Kidney (tissue), 14 donors: Measurements from ENCODE around the gene CARD14. TPM values are rescaled to one million over a fixed set of nuclear protein-coding genes. Genes with fewer than 3 reads are reported as not detected.

Experiments
- DNase-seq, 5 donors: peaks; one replicate each; pipeline ENCODE4 v3.0.0-alpha.2; 2013 to 2020
- FAIRE-seq: peaks from 2 replicates; lab custom pipeline; 2012; peaks lifted over from hg19 to GRCh38; lab: Jason Lieb, UNC
- H3K27ac ChIP-seq, 2 donors: one replicate each; pipeline ENCODE4 v1.7.0; 2013; ENCODE audit warnings: low read depth in 2 of 2, low read length in 2 of 2, inconsistent platforms in 1 of 2
- H3K27me3 ChIP-seq: one replicate; pipeline ENCODE4 v1.7.1; 2013; ENCODE audit warnings: low read length, inconsistent platforms; ENCODE audit not compliant: control insufficient read depth, insufficient read depth
- H3K36me3 ChIP-seq, 3 donors: one replicate each; pipeline versions ENCODE4 v1.7.0 to v1.7.1; 2013; ENCODE audit warnings: low read length in 3 of 3, control low read depth in 1 of 3, inconsistent platforms in 1 of 3; ENCODE audit not compliant: insufficient read depth in 3 of 3, control insufficient read depth in 2 of 3
- H3K4me1 ChIP-seq, 3 donors: one replicate each; pipeline versions ENCODE4 v1.7.0 to v1.7.1; 2013; ENCODE audit warnings: low read length in 3 of 3, inconsistent platforms in 1 of 3, low read depth in 1 of 3; ENCODE audit not compliant: control insufficient read depth in 2 of 3, insufficient read depth in 2 of 3
- H3K4me3 ChIP-seq, 3 donors: one replicate each; pipeline versions ENCODE4 v1.7.0 to v1.8.1; 2013; ENCODE audit warnings: low read length in 3 of 3, control low read depth in 1 of 3, inconsistent platforms in 1 of 3
- H3K9ac ChIP-seq, 3 donors: one replicate each; pipeline versions ENCODE4 v1.7.0 to v1.7.1; 2013; ENCODE audit warnings: low read length in 3 of 3, control low read depth in 1 of 3, inconsistent platforms in 1 of 3
- H3K9me3 ChIP-seq, 3 donors: one replicate each; pipeline versions ENCODE4 v1.7.0 to v1.7.1; 2013; ENCODE audit warnings: low read length in 3 of 3, control low read depth in 1 of 3, inconsistent platforms in 1 of 3; ENCODE audit not compliant: control insufficient read depth in 2 of 3, insufficient read depth in 1 of 3
- intact Hi-C: fragments of 100-400 bp; cut with DNase I; formaldehyde crosslinking; loops from one replicate; pipeline ENCODE4 v1.11.1; 2022
- polyA plus RNA-seq: library from polyadenylated mRNA; stranded (reverse); fragments of 350-450 nt; fragmentation: Illumina TruSeq; extraction: RNeasy Lipid Tissue Mini Kit (QIAGEN cat#74804); gene quantifications from one replicate; pipeline ENCODE4 v1.2.3, GENCODE V29; 2014; ENCODE audit warnings: low read depth, low replicate concordance; ENCODE audit not compliant: insufficient read depth
- total RNA-seq: library from RNA; stranded (reverse); fragmentation: NEBNext Ultra II Directional; extraction: Animal tissue kit (Norgen Biotek cat#: 25700); gene quantifications from one replicate; pipeline ENCODE4 v1.2.1, GENCODE V29; 2021
- TF ChIP-seq, protein P1 (sequence below): IDR thresholded peaks from 3 replicates; pipeline ENCODE4 v1.5.1; 2012; ENCODE audit warnings: mild to moderate bottlenecking, moderate library complexity, borderline replicate concordance; ENCODE audit not compliant: insufficient read depth; ENCODE audit errors: extremely low read depth
- donor health status: control.
- donor health status: control.
- donor health status: control.
- donor health status: control.
- donor health status: control.
- donor health status: DM: yes; HTN: yes; CAD: no.
- donor health status: Normal renal cell carcinoma (clear cell type).

CARD14 gene
- total and polyA plus RNA-seq, 2 donors from 2014 or later = 0.17 to 1.7 TPM

DNA sequence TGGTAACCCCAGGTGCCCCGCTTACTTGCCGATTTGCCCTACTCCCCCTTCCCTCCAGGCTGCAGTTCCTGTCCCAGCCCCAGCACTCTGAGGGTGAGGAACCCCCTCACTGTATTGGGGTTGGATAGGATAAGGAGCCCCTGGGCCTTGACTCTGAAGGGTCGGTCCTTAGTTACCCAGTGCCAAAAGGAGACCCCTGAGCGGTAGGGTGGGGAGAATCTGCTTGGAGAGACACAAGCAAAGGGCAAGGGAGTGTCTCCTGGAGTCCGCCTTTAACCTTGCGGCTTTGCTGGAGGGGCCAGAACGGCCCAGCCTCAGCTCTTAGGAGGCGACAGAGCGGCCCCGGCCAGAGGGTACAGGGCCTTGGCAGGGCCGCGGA, 13.0 kb downstream of the CARD14 start:
- DNase-seq (no peak), FAIRE-seq (no peak)
- intact Hi-C loops = no loop called here
- H3K9me3 ChIP-seq = no peaks in the 10 kb centered on the region
- H3K4me3 ChIP-seq = no peak overlapping the region
- H3K36me3 ChIP-seq = no peaks in the 10 kb centered on the region
- peaks cover 0 to 2% (median 0%) of the 10 kb centered on the region in 3 donors for H3K4me1 ChIP-seq
- H3K27me3 ChIP-seq = no peaks in the 10 kb centered on the region
- no peak overlapping the region for H3K9ac ChIP-seq
- H3K27ac ChIP-seq = no peak overlapping the region
- TF ChIP-seq, protein P1, sequence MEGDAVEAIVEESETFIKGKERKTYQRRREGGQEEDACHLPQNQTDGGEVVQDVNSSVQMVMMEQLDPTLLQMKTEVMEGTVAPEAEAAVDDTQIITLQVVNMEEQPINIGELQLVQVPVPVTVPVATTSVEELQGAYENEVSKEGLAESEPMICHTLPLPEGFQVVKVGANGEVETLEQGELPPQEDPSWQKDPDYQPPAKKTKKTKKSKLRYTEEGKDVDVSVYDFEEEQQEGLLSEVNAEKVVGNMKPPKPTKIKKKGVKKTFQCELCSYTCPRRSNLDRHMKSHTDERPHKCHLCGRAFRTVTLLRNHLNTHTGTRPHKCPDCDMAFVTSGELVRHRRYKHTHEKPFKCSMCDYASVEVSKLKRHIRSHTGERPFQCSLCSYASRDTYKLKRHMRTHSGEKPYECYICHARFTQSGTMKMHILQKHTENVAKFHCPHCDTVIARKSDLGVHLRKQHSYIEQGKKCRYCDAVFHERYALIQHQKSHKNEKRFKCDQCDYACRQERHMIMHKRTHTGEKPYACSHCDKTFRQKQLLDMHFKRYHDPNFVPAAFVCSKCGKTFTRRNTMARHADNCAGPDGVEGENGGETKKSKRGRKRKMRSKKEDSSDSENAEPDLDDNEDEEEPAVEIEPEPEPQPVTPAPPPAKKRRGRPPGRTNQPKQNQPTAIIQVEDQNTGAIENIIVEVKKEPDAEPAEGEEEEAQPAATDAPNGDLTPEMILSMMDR = no peak

DNA sequence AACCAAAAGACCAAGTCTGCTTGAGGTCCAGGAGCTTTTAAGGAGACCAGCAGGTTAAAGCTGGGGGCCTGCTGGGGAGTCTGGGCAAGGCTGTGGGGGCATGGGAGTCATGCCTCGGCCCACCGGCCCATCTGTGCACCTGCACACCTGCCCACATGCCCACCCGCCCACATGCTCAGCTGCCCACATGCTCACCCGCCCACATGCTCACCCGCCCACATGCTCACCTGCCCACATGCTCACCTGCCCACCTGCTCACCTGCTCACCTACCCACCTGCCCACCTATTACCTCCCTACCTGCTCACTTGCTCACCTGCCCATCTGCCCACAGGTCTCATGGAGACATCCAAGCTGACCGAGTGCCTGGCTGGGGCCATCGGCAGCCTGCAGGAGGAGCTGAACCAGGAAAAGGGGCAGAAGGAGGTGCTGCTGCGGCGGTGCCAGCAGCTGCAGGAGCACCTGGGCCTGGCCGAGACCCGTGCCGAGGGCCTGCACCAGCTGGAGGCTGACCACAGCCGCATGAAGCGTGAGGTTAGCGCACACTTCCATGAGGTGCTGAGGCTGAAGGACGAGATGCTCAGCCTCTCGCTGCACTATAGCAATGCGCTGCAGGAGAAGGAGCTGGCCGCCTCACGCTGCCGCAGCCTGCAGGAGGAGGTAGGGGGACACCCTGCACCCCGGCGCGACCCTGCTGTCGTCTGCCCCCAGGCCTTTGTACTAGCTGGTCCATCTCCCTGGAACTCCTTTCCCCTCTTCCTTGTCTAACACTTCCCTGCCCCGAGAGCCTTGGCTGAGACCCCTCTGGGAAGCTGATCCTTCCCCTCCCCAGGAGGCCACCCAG, 14.0 kb downstream of the CARD14 start:
- H3K36me3 ChIP-seq = no peaks in the 10 kb centered on the region
- FAIRE-seq (no peak), DNase-seq (no peak)
- no peak overlapping the region for H3K27ac ChIP-seq
- H3K9ac ChIP-seq = no peak overlapping the region
- TF ChIP-seq, protein P1 = no peak
- no peak overlapping the region for H3K4me3 ChIP-seq
- intact Hi-C loops = no loop called here
- H3K27me3 ChIP-seq = no peaks in the 10 kb centered on the region
- peaks cover 0 to 2% (median 0%) of the 10 kb centered on the region in 3 donors for H3K4me1 ChIP-seq
- H3K9me3 ChIP-seq = no peaks in the 10 kb centered on the region

DNA sequence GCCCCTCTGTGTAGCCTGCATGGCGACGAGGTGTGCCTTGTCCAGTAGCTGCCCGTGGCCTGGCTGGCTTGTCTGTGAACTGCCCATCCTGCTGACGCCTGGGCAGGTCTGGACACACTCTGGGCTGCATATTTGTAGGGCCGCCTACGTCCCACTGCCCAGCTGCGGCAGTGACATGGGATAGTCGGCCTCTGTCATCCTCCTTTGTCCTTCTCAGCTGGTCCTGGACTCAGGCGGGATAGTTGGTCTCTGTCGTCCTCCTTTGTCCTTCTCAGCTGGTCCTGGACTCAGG, 14.5 kb downstream of the CARD14 start:
- no peak for FAIRE-seq

More for the DNA sequence above, 14.5 kb downstream of the CARD14 start:
- no peak overlapping the region for H3K9ac ChIP-seq
- no peaks in the 10 kb centered on the region for H3K9me3 ChIP-seq
- H3K27ac ChIP-seq = no peak overlapping the region
- no peak overlapping the region for H3K4me3 ChIP-seq
- TF ChIP-seq, protein P1 = no peak
- no peaks in the 10 kb centered on the region for H3K27me3 ChIP-seq
- no peaks in the 10 kb centered on the region for H3K36me3 ChIP-seq
- peaks cover 0 to 2% (median 1%) of the 10 kb centered on the region in 3 donors for H3K4me1 ChIP-seq
- DNase-seq = no peak
- intact Hi-C loops = no loop called here
